K562 (cell line): ENCODE results near the gene CRLF3. TPM values are rescaled to one million over a fixed set of nuclear protein-coding genes. Genes with fewer than 3 reads are reported as not detected.

Experiments used
- CREB1 ChIP-seq, 2 experiments: sonication (generic) in 1 of 2; formaldehyde crosslinking in 1 of 2; IDR thresholded peaks; 2 replicates each; pipeline versions ENCODE4 v1.6.1 to v1.8.0; 2012 to 2022; ENCODE audit warnings: inconsistent platforms in 1 of 2, mild to moderate bottlenecking in 1 of 2, missing genetic modification reagents in 1 of 2, moderate library complexity in 1 of 2
- FOXJ2 ChIP-seq: fragments of 200-800 bp; sonication (Bioruptor generic); IDR thresholded peaks from 2 replicates; pipeline ENCODE4 v1.6.1; 2016; ENCODE audit warnings: missing genetic modification characterization, missing compliant biosample characterization
- HDAC3 ChIP-seq: fragments of 450-650 bp; IDR thresholded peaks from 2 replicates; pipeline ENCODE4 v1.6.1; 2018; ENCODE audit warnings: borderline replicate concordance, mild to moderate bottlenecking, moderate library complexity; ENCODE audit not compliant: partially characterized antibody
- HNRNPLL ChIP-seq: fragments of 200-400 bp; formaldehyde crosslinking; IDR thresholded peaks from 2 replicates; pipeline ENCODE4 v1.6.1; 2017; ENCODE audit warnings: low read length, low read depth, mild to moderate bottlenecking; ENCODE audit not compliant: poor library complexity, severe bottlenecking
- HOMEZ ChIP-seq: fragments of 250-450 bp; sonication (Bioruptor Pico); IDR thresholded peaks from 2 replicates; pipeline ENCODE4 v1.4.0; 2020; ENCODE audit warnings: mild to moderate bottlenecking, moderate library complexity
- KDM1A ChIP-seq, 2 experiments: fragments of 450-650 bp; IDR thresholded peaks; 2 replicates each; pipeline ENCODE4 v1.6.1; 2016; ENCODE audit warnings: mild to moderate bottlenecking in 2 of 2
- NCOA4 ChIP-seq: fragments of 450-650 bp; IDR thresholded peaks from 2 replicates; pipeline ENCODE4 v1.6.1; 2018; ENCODE audit warnings: mild to moderate bottlenecking; ENCODE audit not compliant: partially characterized antibody
- POLR2AphosphoS2 ChIP-seq: IDR thresholded peaks from 2 replicates; pipeline ENCODE4 v1.6.1; 2012; ENCODE audit warnings: low read length, improper control_type of control experiment
- POLR2H ChIP-seq: IDR thresholded peaks from 2 replicates; pipeline ENCODE4 v1.6.1; 2016; ENCODE audit warnings: missing genetic modification characterization, low read depth, mild to moderate bottlenecking, control low read depth, missing compliant biosample characterization, moderate library complexity
- PTRF ChIP-seq: fragments of 450-650 bp; IDR thresholded peaks from 2 replicates; pipeline ENCODE4 v1.6.1; 2016; ENCODE audit warnings: mild to moderate bottlenecking, missing genetic modification characterization, missing compliant biosample characterization
- SRF ChIP-seq, 2 experiments: fragments of 250-450, 450-650 bp in 1 of 2; sonication (Bioruptor Pico) in 1 of 2; sonication (generic) in 1 of 2; formaldehyde crosslinking; IDR thresholded peaks; 2 replicates each; pipeline versions ENCODE4 v1.5.0 to v1.5.1; 2020 to 2022; ENCODE audit warnings: mild to moderate bottlenecking in 1 of 2, missing genetic modification reagents in 1 of 2
- THRA ChIP-seq: fragments of 450-650 bp; IDR thresholded peaks from 2 replicates; pipeline ENCODE4 v1.6.1; 2017; ENCODE audit warnings: mild to moderate bottlenecking, moderate library complexity
- USF1 ChIP-seq: sonication (generic); formaldehyde crosslinking; IDR thresholded peaks from 2 replicates; pipeline ENCODE4 v1.9.0; 2022; ENCODE audit warnings: mild to moderate bottlenecking, missing genetic modification reagents
- ZBTB49 ChIP-seq: sonication (generic); formaldehyde crosslinking; IDR thresholded peaks from 2 replicates; pipeline ENCODE4 v1.8.0; 2022; ENCODE audit warnings: missing genetic modification reagents, mild to moderate bottlenecking, borderline replicate concordance
- ZBTB8A ChIP-seq: fragments of 450-650 bp; IDR thresholded peaks from 2 replicates; pipeline ENCODE4 v1.6.1; 2018; ENCODE audit warnings: mild to moderate bottlenecking, moderate library complexity; ENCODE audit not compliant: partially characterized antibody
- ZEB2 ChIP-seq: fragments of 450-650 bp; IDR thresholded peaks from 2 replicates; pipeline ENCODE4 v1.6.1; 2016
- ZFP91 ChIP-seq: sonication (generic); formaldehyde crosslinking; IDR thresholded peaks from 2 replicates; pipeline ENCODE4 v1.8.0; 2022; ENCODE audit warnings: mild to moderate bottlenecking, missing genetic modification reagents
- ZNF124 ChIP-seq: sonication (generic); formaldehyde crosslinking; IDR thresholded peaks from 2 replicates; pipeline ENCODE4 v1.8.1; 2022; ENCODE audit warnings: missing genetic modification reagents
- ZNF133 ChIP-seq: fragments of 250-450 bp; sonication (Bioruptor Pico); IDR thresholded peaks from 2 replicates; pipeline ENCODE4 v1.4.0; 2020; ENCODE audit warnings: mild to moderate bottlenecking
- ZNF584 ChIP-seq: fragments of 200-800 bp; sonication (Bioruptor generic); IDR thresholded peaks from 2 replicates; pipeline ENCODE4 v1.6.1; 2016; ENCODE audit warnings: low read depth, mild to moderate bottlenecking, missing genetic modification characterization, missing compliant biosample characterization
- polyA plus RNA-seq, 8 experiments: library from polyadenylated mRNA; depleted of rRNA in 4 of 8; stranded (reverse) in 5 of 8; unstranded in 3 of 8; fragments of >200 nt; fragmentation: Nextera tagmentation in 2 of 8; fragmentation: Illumina TruSeq in 1 of 8; extraction: Ambion mirVana in 2 of 8; extraction: Trizol in 1 of 8; gene quantifications; 2 replicates each; pipeline versions ENCODE4 v1.2.1 to v1.2.3, GENCODE V29; 2011 to 2014; ENCODE audit warnings: inconsistent platforms in 1 of 8, missing spikeins in 1 of 8
- total RNA-seq, 7 experiments: library from RNA; depleted of rRNA in 6 of 7; stranded (reverse); fragments of >200 nt in 6 of 7; fragmentation: Illumina TruSeq in 2 of 7; extraction: Trizol in 2 of 7; gene quantifications; 2 replicates each; pipeline versions ENCODE4 v1.2.1 to v1.2.3, GENCODE V29; 2011 to 2021; ENCODE audit warnings: low replicate concordance in 1 of 7

The CRLF3 gene
- total and polyA plus RNA-seq, 9 of the 15 experiments (the other 6 are each of a cell fraction or from before 2014, with no cell fraction given): 13.2 to 55.9 (median 29.8) TPM

- TF ChIP-seq USF1 (0 out of 2 replicates have a peak, but pooled peaks have one; percentile 8), ZEB2 (no peak), CREB1 (IDR thresholded peaks at IDR 0.05) (0 out of 2 replicates have a peak, but pooled peaks have one; percentile 41), CREB1 (CRISPR knock-in tag; IDR thresholded peaks at IDR 0.05) (no peak), POLR2H (tag) (peak; percentile 69), ZBTB8A (no peak), FOXJ2 (tag) (no peak), POLR2AphosphoS2 (no peak), HOMEZ (CRISPR knock-in tag) (no peak), KDM1A (IDR thresholded peaks at IDR 0.05) (no peak), ZBTB49 (CRISPR knock-in tag) (no peak), NCOA4 (no peak), ZNF124 (CRISPR knock-in tag) (no peak), ZNF133 (CRISPR knock-in tag) (no peak), HNRNPLL (peak; percentile 98), PTRF (tag) (no peak), HDAC3 (no peak), ZFP91 (CRISPR knock-in tag) (no peak), THRA (no peak), ZNF584 (CRISPR knock-in tag) (no peak), SRF (CRISPR knock-in tag; IDR thresholded peaks at IDR 0.05) (no peak)
These were observed 7.4 kb upstream of the CRLF3 start, which contains the start of gene ATAD5 (continued) for GRCh38 chr17:30831663-30832437.
